ENCODE measurements around the gene PEF1.

The PEF1 gene

GRCh38 chr1:31632649-31633048 is 12.0 kb downstream of the PEF1 start:
- Histone ChIP-seq H3K9me3 (ENCODE audit: insufficient read depth, low read length) (no peaks in the 10 kb centered on the region), H3K4me3 (ENCODE audit: insufficient read depth, low read length, poor library complexity, severe bottlenecking) (no peak overlapping the region), H3K79me2 (ENCODE audit: insufficient read depth, low read length) (peaks cover 27% of the 10 kb centered on the region), H4K20me1 (ENCODE audit: low read depth, low read length) (no peaks in the 10 kb centered on the region), H3K27ac (ENCODE audit: low read depth, low read length) (no peak overlapping the region), H3K9ac (ENCODE audit: low read length) (no peak overlapping the region), H3K36me3 (ENCODE audit: low read length) (no peaks in the 10 kb centered on the region), H3K4me2 (ENCODE audit: low read depth, low read length, poor library complexity, severe bottlenecking) (no peak overlapping the region), H2AFZ (ENCODE audit: low read depth, low read length, severe bottlenecking) (no peak overlapping the region), H3K9me2 (replicated peaks; ENCODE audit: insufficient read depth, low read length) (no peaks in the 10 kb centered on the region), H3K27me3 (ENCODE audit: low read length) (no peaks in the 10 kb centered on the region), H3F3A (ENCODE audit: insufficient read depth) (no peaks in the 10 kb centered on the region)
- no peak for TF ChIP-seq EZH2phosphoT487 (conservative IDR thresholded peaks at IDR 0.05; ENCODE audit: low read length)
- no peak for TF ChIP-seq CTCF (IDR thresholded peaks at IDR 0.05; ENCODE audit: insufficient read depth, low read length, poor library complexity, severe bottlenecking)

GRCh38 chr1:31628931-31629556 is 15.6 kb downstream of the PEF1 start:
- Histone ChIP-seq H3K36me3 (ENCODE audit: low read length) (no peaks in the 10 kb centered on the region), H3K9me2 (replicated peaks; ENCODE audit: insufficient read depth, low read length) (no peaks in the 10 kb centered on the region), H4K20me1 (ENCODE audit: low read depth, low read length) (no peaks in the 10 kb centered on the region), H3K27me3 (ENCODE audit: low read length) (no peaks in the 10 kb centered on the region), H3K4me3 (ENCODE audit: insufficient read depth, low read length, poor library complexity, severe bottlenecking) (no peak overlapping the region), H3K79me2 (ENCODE audit: insufficient read depth, low read length) (peaks cover 3% of the 10 kb centered on the region; the same call in 1 of the 2 replicates), H3K9ac (ENCODE audit: low read length) (no peak overlapping the region), H3K9me3 (ENCODE audit: insufficient read depth, low read length) (no peaks in the 10 kb centered on the region), H3F3A (ENCODE audit: insufficient read depth) (no peaks in the 10 kb centered on the region), H2AFZ (ENCODE audit: low read depth, low read length, severe bottlenecking) (no peak overlapping the region), H3K4me2 (ENCODE audit: low read depth, low read length, poor library complexity, severe bottlenecking) (no peak overlapping the region), H3K27ac (ENCODE audit: low read depth, low read length) (no peak overlapping the region)
- TF ChIP-seq EZH2phosphoT487 (conservative IDR thresholded peaks at IDR 0.05; ENCODE audit: low read length) (no peak), CTCF (IDR thresholded peaks at IDR 0.05; ENCODE audit: insufficient read depth, low read length, poor library complexity, severe bottlenecking) (no peak)

- no peaks in the 10 kb centered on the region for H4K20me1 ChIP-seq (ENCODE audit: low read depth, low read length)
- no peaks in the 10 kb centered on the region for H3K79me2 ChIP-seq (ENCODE audit: insufficient read depth, low read length)
- no peaks in the 10 kb centered on the region for H3K9me3 ChIP-seq (ENCODE audit: insufficient read depth, low read length)
- no peaks in the 10 kb centered on the region for H3K27me3 ChIP-seq (ENCODE audit: low read length)
- TF ChIP-seq EZH2phosphoT487 (conservative IDR thresholded peaks at IDR 0.05; ENCODE audit: low read length): no peak
- no peak overlapping the region for H2AFZ ChIP-seq (ENCODE audit: low read depth, low read length, severe bottlenecking)
- H3K9me2 ChIP-seq (replicated peaks; ENCODE audit: insufficient read depth, low read length): no peaks in the 10 kb centered on the region
- no peak overlapping the region for H3K9ac ChIP-seq (ENCODE audit: low read length)
- H3F3A ChIP-seq (ENCODE audit: insufficient read depth): no peaks in the 10 kb centered on the region
- no peak overlapping the region for H3K4me3 ChIP-seq (ENCODE audit: insufficient read depth, low read length, poor library complexity, severe bottlenecking)
- H3K27ac ChIP-seq (ENCODE audit: low read depth, low read length): no peak overlapping the region
- H3K36me3 ChIP-seq (ENCODE audit: low read length): no peaks in the 10 kb centered on the region
- no peak overlapping the region for H3K4me2 ChIP-seq (ENCODE audit: low read depth, low read length, poor library complexity, severe bottlenecking)
Observed at GRCh38 chr1:31627930-31628559, 16.6 kb downstream of the PEF1 start.

GRCh38 chr1:31627301-31627929 is 17.3 kb downstream of the PEF1 start:
- Histone ChIP-seq H3K36me3 (ENCODE audit: low read length) (no peaks in the 10 kb centered on the region), H3K79me2 (ENCODE audit: insufficient read depth, low read length) (no peaks in the 10 kb centered on the region), H2AFZ (ENCODE audit: low read depth, low read length, severe bottlenecking) (no peak overlapping the region), H3K4me3 (ENCODE audit: insufficient read depth, low read length, poor library complexity, severe bottlenecking) (no peak overlapping the region), H3K9me2 (replicated peaks; ENCODE audit: insufficient read depth, low read length) (no peaks in the 10 kb centered on the region), H3K9ac (ENCODE audit: low read length) (no peak overlapping the region), H3K9me3 (ENCODE audit: insufficient read depth, low read length) (no peaks in the 10 kb centered on the region), H3K4me2 (ENCODE audit: low read depth, low read length, poor library complexity, severe bottlenecking) (no peak overlapping the region), H3F3A (ENCODE audit: insufficient read depth) (no peaks in the 10 kb centered on the region), H4K20me1 (ENCODE audit: low read depth, low read length) (no peaks in the 10 kb centered on the region), H3K27ac (ENCODE audit: low read depth, low read length) (no peak overlapping the region), H3K27me3 (ENCODE audit: low read length) (no peaks in the 10 kb centered on the region)
- TF ChIP-seq EZH2phosphoT487 (conservative IDR thresholded peaks at IDR 0.05; ENCODE audit: low read length) (no peak), CTCF (IDR thresholded peaks at IDR 0.05; ENCODE audit: insufficient read depth, low read length, poor library complexity, severe bottlenecking) (no peak)
